AG10803 (cell line): ENCODE measurements around the gene F2.

ENCODE experiments used
- DNase-seq: peaks from one replicate; pipeline ENCODE4 v3.0.0; 2010; ENCODE audit warnings: low read depth
- H3K4me3 ChIP-seq: 2 replicates; pipeline ENCODE4 v1.5.1; 2011; ENCODE audit warnings: mild to moderate bottlenecking, low read length, control low read depth
- TF ChIP-seq, protein P1 (sequence below): conservative IDR thresholded peaks from 2 replicates; pipeline ENCODE4 v1.5.1; 2011; ENCODE audit warnings: mild to moderate bottlenecking, low read length, control low read depth, inconsistent platforms

F2 gene

DNA sequence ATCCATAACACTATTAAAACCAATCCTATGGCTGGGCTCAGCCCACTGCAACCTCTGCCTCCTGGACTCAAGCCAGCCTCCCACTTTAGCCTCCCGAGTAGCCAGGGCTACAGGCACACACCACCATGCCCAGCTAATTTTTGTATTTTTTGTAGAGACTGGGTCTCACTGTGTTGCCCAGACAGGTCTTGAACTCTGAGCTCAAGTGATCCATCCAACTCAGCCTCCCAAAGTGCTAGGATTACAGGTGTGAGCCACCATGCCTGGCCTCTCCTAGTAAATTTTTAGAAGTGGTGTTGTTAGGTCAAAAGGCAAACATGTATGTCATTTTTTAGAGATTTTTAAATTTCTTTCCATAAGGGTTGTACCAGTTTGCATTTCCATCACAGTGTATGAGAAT lies 14.2 kb downstream of the F2 start:
- DNase-seq: no peak
- TF ChIP-seq, protein P1, sequence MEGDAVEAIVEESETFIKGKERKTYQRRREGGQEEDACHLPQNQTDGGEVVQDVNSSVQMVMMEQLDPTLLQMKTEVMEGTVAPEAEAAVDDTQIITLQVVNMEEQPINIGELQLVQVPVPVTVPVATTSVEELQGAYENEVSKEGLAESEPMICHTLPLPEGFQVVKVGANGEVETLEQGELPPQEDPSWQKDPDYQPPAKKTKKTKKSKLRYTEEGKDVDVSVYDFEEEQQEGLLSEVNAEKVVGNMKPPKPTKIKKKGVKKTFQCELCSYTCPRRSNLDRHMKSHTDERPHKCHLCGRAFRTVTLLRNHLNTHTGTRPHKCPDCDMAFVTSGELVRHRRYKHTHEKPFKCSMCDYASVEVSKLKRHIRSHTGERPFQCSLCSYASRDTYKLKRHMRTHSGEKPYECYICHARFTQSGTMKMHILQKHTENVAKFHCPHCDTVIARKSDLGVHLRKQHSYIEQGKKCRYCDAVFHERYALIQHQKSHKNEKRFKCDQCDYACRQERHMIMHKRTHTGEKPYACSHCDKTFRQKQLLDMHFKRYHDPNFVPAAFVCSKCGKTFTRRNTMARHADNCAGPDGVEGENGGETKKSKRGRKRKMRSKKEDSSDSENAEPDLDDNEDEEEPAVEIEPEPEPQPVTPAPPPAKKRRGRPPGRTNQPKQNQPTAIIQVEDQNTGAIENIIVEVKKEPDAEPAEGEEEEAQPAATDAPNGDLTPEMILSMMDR: no peak
- H3K4me3 ChIP-seq: no peak overlapping the region

DNA sequence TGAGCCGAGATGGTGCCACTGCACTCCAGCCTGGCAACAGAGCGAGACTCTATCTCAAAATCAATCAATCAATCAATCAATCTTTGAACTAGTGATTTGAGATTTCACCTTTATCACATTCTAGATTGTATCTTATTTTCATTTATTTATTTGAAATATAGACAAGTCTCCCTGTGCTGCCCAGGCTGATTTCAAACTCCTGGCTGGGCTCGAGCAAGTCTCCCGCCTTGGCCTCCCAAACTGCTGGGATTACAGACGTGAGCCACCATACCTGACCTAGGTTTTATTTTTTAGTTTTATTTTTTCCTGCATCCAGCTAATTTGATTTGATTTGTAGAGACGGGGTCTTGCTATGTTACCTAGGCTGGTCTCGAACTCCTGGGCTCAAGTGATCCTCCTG lies 17.1 kb downstream of the F2 start:
- H3K4me3 ChIP-seq: no peak overlapping the region
- DNase-seq: no peak
- TF ChIP-seq, protein P1: no peak

DNA sequence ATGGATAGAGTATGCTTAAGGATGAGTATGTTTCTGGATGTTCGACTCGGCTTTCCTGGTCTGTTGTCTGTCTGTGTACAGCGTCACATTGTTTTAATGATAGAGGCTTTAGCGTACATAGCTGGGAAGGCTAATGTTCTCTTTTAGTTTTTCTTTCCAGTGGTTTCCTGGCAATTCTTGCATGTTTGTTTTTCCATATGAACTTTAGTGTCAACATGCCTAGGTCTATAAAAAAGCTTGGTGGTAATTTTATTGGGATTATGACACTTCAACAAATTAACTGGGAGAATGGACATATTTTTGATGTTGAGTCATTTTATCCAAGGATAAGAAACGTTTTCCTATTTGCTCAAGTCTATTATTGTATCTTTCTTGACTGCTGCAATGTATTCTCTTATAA lies 17.6 kb downstream of the F2 start:
- no peak overlapping the region for H3K4me3 ChIP-seq
- TF ChIP-seq, protein P1: no peak
- DNase-seq: peak; percentile 48

DNA sequence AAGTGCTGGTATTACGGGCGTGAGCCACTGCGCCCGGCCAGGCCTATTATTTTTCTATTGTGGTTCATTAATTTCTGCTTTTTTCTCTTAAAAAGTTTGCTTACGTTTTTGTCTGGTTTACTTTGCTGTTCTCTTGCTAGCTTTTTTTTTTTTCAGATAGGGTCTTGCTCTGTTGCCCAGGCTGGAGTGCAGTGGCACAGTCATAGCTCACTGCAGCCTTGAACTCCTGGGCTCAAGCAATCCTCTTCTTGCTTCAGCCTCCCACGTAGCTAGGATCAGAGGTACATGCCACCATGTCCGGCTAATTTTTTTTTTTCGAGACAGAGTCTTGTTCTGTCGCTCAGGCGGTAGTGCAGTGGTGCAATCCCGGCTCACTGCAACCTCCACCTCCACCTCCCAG lies 18.7 kb downstream of the F2 start:
- no peak overlapping the region for H3K4me3 ChIP-seq
- DNase-seq: no peak
- TF ChIP-seq, protein P1: no peak

DNA sequence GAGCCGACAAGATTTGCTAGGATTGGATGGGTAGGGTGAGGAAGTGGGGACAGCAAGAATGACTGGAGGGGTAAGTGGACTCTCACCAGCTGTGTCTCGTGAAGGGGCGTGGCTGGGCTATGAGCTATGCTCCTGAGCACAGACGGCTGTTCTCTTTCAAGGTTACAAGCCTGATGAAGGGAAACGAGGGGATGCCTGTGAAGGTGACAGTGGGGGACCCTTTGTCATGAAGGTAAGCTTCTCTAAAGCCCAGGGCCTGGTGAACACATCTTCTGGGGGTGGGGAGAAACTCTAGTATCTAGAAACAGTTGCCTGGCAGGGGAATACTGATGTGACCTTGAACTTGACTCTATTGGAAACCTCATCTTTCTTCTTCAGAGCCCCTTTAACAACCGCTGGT lies 19.9 kb downstream of the F2 start:
- no peak overlapping the region for H3K4me3 ChIP-seq
- no peak for DNase-seq
- TF ChIP-seq, protein P1: no peak

DNA sequence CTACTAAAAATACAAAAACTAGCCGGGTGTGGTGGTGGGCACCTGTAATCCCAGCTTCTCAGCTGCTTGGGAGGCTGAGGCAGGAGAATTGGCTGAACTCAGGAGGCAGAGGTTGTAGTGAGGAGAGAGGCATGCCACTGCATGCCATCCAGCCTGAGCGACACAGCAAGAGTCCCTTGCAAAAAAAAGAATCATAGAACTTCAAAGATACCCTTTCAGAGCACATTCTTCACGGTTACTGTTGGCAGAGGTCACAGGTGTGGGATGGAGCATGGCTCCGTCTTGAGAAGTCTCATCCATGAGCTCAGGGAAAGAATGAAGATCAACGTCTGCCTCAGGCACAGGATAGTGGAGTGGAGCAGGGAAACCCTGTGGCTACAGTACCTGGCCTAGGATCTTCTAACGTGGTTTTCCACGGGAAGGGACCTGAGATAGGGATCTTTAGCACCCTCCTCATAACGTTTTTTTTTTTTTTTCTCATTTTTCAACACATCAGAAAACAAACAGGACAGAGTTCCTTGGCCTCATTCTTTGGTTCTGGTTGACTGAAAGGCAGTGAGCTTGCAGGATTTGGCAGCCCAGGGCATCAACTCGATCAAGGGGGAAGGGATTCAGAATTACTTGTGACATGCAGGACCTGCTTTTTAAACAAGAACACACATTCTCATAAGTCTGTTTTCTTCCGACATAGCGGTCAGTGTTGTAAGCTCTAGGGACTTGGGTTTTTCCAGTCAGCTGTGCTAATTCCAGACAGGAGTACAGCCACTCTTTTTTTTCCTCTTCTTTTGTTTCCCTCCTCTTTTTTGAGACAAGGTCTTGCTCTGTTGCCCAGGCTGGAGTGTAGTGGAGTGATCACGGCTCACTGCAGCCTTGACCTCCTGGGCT lies 22.8 kb downstream of the F2 start:
- no peak for DNase-seq
- H3K4me3 ChIP-seq: no peak overlapping the region
- TF ChIP-seq, protein P1: no peak

DNA sequence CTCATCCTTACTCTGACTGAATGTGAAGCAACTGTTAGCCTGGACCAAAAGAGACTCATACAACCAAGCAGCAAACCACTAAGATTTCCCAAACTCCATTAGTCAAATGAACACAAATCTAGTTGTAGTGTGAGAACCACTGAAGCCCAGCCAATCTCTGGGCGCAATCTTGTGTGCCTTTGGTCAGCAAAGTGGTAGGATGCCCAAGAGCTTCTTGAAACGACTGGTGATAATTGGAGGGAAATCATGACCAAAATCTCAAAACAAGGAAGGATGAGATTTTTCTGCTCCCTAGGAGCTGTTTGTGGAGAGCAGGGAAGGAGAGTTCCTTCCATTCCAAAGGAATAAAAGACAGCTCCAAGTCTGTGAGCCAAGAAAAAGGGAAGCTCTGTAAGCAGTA lies 24.0 kb downstream of the F2 start:
- no peak overlapping the region for H3K4me3 ChIP-seq
- TF ChIP-seq, protein P1: no peak
- no peak for DNase-seq
